Upper lobe of left lung (tissue), 4 donors: Measurements from ENCODE around the gene SRPK1.

Source experiments
- POLR2A ChIP-seq, 4 donors: fragments of 450-650 bp; IDR thresholded peaks; one replicate each; pipeline ENCODE4 v1.5.1; 2016 to 2017; ENCODE audit warnings: antibody characterized with exemption in 4 of 4, mild to moderate bottlenecking in 2 of 4
- POLR2AphosphoS5 ChIP-seq, 2 donors: sonication (generic); formaldehyde crosslinking; IDR thresholded peaks; one replicate each; pipeline ENCODE4 v1.5.1; 2017; ENCODE audit warnings: antibody characterized with exemption in 2 of 2
- TF ChIP-seq, protein P1 (sequence below), 6 experiments: fragments of 450-650 bp in 4 of 6; fragments of 200-600 bp in 2 of 6; sonication (generic) in 2 of 6; IDR thresholded peaks; one replicate each; pipeline ENCODE4 v1.5.1; 2016 to 2019; ENCODE audit warnings: antibody characterized with exemption in 6 of 6

DNA sequence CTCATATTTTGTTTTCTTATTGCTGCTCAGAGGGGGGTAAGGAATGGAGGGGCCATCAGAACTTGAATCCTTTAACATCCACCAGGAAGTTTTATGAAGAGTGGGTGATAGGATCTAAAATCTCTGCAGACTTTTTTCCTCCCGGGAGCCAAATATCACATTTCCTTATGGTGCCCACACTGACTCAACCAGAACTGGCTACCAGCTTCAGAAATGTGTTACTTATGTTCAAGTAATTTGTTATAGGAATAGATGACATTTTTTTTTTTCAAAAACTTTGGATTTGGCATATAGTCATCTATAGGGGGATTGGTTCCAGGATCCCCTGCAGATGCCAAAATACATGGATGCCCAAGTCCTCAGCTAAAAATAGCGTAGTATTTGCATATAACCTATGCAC, 97.3 kb downstream of the SRPK1 start:
- no peak for TF ChIP-seq POLR2A (IDR thresholded peaks at IDR 0.05)
- TF ChIP-seq, protein P1, sequence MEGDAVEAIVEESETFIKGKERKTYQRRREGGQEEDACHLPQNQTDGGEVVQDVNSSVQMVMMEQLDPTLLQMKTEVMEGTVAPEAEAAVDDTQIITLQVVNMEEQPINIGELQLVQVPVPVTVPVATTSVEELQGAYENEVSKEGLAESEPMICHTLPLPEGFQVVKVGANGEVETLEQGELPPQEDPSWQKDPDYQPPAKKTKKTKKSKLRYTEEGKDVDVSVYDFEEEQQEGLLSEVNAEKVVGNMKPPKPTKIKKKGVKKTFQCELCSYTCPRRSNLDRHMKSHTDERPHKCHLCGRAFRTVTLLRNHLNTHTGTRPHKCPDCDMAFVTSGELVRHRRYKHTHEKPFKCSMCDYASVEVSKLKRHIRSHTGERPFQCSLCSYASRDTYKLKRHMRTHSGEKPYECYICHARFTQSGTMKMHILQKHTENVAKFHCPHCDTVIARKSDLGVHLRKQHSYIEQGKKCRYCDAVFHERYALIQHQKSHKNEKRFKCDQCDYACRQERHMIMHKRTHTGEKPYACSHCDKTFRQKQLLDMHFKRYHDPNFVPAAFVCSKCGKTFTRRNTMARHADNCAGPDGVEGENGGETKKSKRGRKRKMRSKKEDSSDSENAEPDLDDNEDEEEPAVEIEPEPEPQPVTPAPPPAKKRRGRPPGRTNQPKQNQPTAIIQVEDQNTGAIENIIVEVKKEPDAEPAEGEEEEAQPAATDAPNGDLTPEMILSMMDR (IDR thresholded peaks at IDR 0.05) = no peak
- TF ChIP-seq POLR2AphosphoS5 (IDR thresholded peaks at IDR 0.05) = no peak
